ENCODE results near the gene CKMT2. TPM values are rescaled to one million over a fixed set of nuclear protein-coding genes. Genes with fewer than 3 reads are reported as not detected.

The CKMT2 gene
- total and polyA plus RNA-seq, 7 donors, result 0.96 to 11.1 (median 4.6) TPM

DNA sequence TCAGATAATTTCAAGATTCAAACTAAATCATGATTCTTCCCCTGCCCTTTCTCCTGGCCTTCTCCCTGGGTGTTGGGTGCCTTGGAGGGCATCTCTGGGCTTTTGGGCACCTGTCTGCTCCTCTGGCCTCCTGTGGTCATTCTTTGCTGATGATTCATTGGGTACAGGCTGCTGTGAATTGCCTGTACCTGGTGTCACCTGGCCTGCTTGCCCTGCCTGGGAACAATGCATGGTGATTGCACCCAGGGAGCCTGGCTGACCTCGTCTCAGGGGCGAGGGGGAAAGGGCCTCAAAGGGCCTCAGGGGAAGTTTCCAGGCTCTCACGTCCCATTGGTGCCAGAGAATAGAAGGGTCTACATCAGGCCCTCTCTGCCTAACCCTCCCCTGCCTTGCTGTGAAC is 20.1 kb upstream of the CKMT2 start:
- TF ChIP-seq, protein P1, sequence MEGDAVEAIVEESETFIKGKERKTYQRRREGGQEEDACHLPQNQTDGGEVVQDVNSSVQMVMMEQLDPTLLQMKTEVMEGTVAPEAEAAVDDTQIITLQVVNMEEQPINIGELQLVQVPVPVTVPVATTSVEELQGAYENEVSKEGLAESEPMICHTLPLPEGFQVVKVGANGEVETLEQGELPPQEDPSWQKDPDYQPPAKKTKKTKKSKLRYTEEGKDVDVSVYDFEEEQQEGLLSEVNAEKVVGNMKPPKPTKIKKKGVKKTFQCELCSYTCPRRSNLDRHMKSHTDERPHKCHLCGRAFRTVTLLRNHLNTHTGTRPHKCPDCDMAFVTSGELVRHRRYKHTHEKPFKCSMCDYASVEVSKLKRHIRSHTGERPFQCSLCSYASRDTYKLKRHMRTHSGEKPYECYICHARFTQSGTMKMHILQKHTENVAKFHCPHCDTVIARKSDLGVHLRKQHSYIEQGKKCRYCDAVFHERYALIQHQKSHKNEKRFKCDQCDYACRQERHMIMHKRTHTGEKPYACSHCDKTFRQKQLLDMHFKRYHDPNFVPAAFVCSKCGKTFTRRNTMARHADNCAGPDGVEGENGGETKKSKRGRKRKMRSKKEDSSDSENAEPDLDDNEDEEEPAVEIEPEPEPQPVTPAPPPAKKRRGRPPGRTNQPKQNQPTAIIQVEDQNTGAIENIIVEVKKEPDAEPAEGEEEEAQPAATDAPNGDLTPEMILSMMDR (IDR thresholded peaks at IDR 0.05), result no peak
- no peak for DNase-seq
- Histone ChIP-seq H3K4me3 (no peak overlapping the region), H3K4me1 (no peaks in the 10 kb centered on the region), H3K27ac (no peak overlapping the region), H3K27me3 (no peaks in the 10 kb centered on the region), H3K36me3 (no peaks in the 10 kb centered on the region), H3K9me3 (no peaks in the 10 kb centered on the region)
- 59 to 83% methylated on average over 3 of the region's 3 CpGs for WGBS, 2 donors
- intact Hi-C loops (cut with DNase I), result no loop called here

DNA sequence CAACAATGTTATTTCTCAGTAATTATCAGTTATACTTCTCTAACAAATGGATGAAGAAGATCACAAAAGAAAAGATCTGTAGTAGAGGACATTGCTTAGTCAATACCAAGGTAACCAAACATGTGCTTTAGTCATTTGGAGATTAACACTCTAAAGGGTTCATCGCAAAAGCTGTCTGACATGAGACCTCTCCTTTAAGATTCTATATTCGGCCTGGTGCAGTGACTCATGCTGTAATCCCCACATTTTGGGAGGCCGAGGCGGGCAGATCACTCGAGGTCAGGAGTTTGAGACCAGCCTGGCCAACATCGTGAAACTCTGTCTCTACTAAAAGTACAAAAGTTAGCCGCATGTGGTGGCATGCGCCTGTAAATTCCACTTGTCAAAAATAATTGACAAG is 18.3 kb upstream of the CKMT2 start:
- Histone ChIP-seq H3K27ac (no peak overlapping the region), H3K4me1 (no peaks in the 10 kb centered on the region), H3K4me3 (no peak overlapping the region), H3K36me3 (no peaks in the 10 kb centered on the region), H3K27me3 (no peaks in the 10 kb centered on the region), H3K9me3 (no peaks in the 10 kb centered on the region)
- 89 to 91% methylated on average over 8 of the region's 8 CpGs for WGBS, 2 donors
- no peak for DNase-seq
- intact Hi-C loops (cut with DNase I), result no loop called here
- TF ChIP-seq EP300 (IDR thresholded peaks at IDR 0.05) (no peak), POLR2A (IDR thresholded peaks at IDR 0.05) (no peak), POLR2AphosphoS5 (IDR thresholded peaks at IDR 0.05) (no peak)
- TF ChIP-seq, protein P1 (IDR thresholded peaks at IDR 0.05), result no peak

DNA sequence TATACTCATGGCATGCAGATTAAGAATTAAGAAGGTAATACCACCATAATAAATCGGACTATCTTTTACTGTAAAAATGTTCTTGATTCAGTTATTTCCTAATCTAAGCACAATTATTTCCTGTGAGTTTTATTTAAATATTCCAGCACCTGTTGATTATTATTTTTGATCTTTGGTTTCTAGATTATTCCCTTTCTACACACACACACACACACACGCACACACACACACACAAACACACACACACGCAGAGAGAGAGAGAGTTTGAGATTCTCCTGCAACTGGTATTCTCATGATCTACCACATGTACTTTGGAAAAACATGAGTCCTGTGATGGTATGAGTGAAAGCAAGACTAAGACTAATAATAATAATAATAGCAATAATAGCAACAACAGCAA is 17.0 kb upstream of the CKMT2 start:
- TF ChIP-seq, protein P1 (IDR thresholded peaks at IDR 0.05), result no peak
- TF ChIP-seq POLR2AphosphoS5 (IDR thresholded peaks at IDR 0.05) (no peak), EP300 (IDR thresholded peaks at IDR 0.05) (no peak), POLR2A (IDR thresholded peaks at IDR 0.05) (no peak)
- DNase-seq, result no peak
- Histone ChIP-seq H3K4me1 (no peaks in the 10 kb centered on the region), H3K4me3 (no peak overlapping the region), H3K9me3 (no peaks in the 10 kb centered on the region), H3K27me3 (no peaks in the 10 kb centered on the region), H3K36me3 (no peaks in the 10 kb centered on the region), H3K27ac (no peak overlapping the region)
- intact Hi-C loops (cut with DNase I), result no loop called here
- 59 to 66% methylated on average over 3 of the region's 3 CpGs for WGBS, 2 donors

DNA sequence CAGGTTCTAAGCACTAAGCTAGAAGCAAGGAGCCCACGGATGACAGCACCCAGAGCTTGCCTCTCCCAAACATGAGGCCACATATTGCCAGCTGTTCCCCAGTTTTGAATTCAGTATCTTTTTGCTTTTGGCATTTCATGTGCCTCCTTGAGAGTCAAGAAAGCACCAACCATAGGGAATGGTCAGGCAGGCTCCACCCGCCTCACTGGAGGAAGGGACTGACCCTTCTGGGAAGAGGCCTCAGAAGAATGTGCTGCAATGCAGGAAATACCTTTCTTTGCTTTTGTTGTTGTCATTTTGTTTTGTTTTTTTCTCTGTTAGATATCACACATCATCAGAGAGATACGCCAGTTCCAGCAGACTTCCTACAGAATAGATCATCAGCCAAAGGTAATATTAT is 13.7 kb upstream of the CKMT2 start:
- 92 to 94% methylated on average over 3 of the region's 3 CpGs for WGBS, 2 donors
- no peak overlapping the region for H3K4me3 ChIP-seq
- H3K27ac ChIP-seq, result no peak overlapping the region

DNA sequence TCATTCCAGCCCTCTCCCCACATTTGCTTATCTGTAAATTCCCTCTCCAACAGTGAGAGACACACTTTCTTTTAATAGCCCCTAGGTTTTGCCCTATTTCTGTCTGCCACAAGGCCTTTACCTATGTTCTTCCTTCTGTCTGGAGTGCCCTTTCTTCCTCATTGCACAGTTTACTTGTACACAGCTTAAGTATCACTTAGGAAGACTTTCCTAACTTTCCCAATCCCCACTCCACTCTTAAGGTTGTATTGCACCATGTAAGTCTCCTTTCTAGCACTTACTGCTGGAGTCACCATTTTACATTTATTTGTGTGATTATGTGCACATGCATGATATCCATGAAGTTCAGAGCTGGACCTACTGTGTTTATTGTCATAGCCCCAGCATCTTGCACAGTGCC is 10.8 kb upstream of the CKMT2 start:
- DNase-seq, result no peak
- intact Hi-C loops (cut with DNase I), result no loop called here
- Histone ChIP-seq H3K4me1 (no peaks in the 10 kb centered on the region), H3K27me3 (no peaks in the 10 kb centered on the region), H3K27ac (no peak overlapping the region), H3K9me3 (no peaks in the 10 kb centered on the region), H3K36me3 (no peaks in the 10 kb centered on the region), H3K4me3 (no peak overlapping the region)
- TF ChIP-seq, protein P1 (IDR thresholded peaks at IDR 0.05), result no peak
- TF ChIP-seq POLR2AphosphoS5 (IDR thresholded peaks at IDR 0.05) (no peak), POLR2A (IDR thresholded peaks at IDR 0.05) (no peak), EP300 (IDR thresholded peaks at IDR 0.05) (no peak)

More for the DNA sequence above, 13.7 kb upstream of the CKMT2 start:
- TF ChIP-seq, protein P1 (IDR thresholded peaks at IDR 0.05), result no peak
- no peaks in the 10 kb centered on the region for H3K27me3 ChIP-seq
- DNase-seq, result no peak
- no peaks in the 10 kb centered on the region for H3K36me3 ChIP-seq
- intact Hi-C loops (cut with DNase I), result no loop called here
- H3K9me3 ChIP-seq, result no peaks in the 10 kb centered on the region
- no peaks in the 10 kb centered on the region for H3K4me1 ChIP-seq
